NCI-H2227 (cell line): Measurements from ENCODE around the gene MEI4.

Experiments used
- DNase-seq: peaks from one replicate; lab custom pipeline; 2025; ENCODE audit not compliant: unreplicated experiment; lab: John Stamatoyannopoulos, UW

MEI4 gene

DNA sequence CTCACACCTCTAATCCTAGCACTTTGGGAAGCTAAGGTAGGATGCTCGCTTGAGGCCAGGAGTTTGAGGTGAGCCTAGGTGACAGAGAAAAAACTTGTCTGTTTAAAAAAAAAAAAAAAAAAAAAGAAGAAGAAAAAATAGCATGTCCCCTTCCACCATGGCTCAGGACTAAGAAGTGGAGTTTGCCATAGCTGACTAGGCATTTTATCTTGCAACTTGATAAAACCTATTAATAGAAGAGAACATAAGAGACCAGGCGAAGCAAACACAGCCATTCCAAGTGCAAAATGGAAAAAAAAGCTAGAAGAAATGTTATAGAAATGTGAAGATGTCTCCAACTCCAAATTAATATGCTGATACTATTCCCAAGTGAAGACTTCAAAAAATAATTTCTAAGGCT is 277.5 kb downstream of the MEI4 start:
- no peak for DNase-seq

DNA sequence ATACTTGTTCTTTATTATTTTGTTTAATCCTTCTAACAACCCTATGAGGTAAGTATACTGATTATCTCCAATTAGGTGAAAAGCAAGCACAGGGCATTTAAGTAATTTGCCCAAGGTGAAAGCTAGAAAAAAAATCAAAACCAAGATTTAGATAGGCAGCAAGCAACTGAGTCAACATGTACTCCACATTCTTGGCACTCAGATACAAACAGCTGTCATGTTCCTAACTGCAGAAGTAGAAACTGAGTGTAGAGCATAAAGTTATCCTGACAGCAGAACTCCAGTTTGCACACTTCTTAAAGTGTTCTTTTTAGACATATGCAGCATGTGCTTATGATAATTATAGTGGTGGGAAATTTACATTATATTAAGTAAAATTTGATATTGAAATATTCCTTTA is 278.1 kb downstream of the MEI4 start:
- no peak for DNase-seq

DNA sequence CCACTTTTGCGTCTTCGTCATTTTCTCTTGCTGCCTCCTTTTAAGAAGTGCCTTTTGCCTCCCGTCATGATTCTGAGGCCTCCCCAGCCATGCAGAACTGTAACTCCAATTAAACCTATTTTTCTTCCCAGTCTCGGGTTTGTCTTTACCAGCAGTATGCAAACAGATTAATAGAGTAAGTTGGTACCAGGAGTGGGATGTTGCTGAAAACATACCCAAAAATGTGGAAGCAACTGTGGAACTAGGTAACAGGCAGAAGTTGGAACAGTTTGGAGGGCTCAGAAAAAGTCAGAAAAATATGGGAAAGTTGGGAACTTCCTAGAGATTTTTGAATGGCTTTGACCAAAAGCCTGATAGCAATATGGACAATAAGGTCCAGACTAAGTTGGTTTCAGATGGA is 309.2 kb downstream of the MEI4 start:
- DNase-seq, result no peak

DNA sequence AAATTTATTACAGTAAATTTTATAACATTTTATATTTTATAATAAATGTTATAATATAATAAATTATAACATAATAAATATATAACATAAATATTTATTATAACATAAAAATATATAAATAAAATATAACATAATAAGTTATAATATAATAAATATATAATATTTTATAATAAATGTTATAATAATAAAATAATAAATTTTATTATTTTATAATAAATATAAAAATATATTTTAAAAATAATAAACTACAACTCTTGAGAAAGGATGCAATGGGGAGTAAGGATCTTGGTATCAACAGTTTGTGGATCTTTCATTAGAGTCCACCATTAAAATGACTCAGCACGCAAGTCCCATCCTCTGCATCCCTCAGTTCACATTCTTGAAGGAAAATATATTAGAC is 312.6 kb downstream of the MEI4 start:
- DNase-seq, result no peak

DNA sequence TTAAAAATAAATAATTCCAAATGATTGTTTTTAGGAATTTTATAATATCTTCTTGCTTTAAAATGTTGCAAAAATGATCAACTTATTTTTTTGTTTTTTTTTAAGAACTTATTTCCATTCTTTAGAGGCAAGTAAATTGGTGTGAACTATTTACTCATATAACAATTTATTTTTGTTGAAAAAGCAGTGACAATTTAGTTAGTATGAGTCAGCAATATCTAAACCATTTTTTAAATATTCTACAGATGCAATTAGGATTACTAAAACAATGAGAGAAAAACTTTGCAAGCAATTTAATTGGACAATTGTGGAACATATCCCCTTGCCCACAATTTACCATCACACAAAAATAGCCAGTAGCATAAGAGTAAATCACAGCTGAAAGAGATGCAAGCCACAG is 319.5 kb downstream of the MEI4 start:
- no peak for DNase-seq
